Measurements from ENCODE around the gene SLC41A1.
A peak's percentile ranks its signal among the peaks of the same experiment; 100 is the strongest.

The SLC41A1 gene

GRCh38 chr1:205750138-205751035 lies 62.6 kb downstream of the SLC41A1 start, which contains the start of gene NUCKS1:
TSS of gene NUCKS1 (minus strand) at chr1:205750182. CDS start at chr1:205749973, 209 bp downstream.
- DNase-seq: peak; percentile 97 to 99 (median 98)

- DNase-seq: peak; percentile 96 to 99 (median 96)
Observed at GRCh38 chr1:205749234-205750137, 63.5 kb downstream of the SLC41A1 start.

GRCh38 chr1:205748403-205749233 lies 64.4 kb downstream of the SLC41A1 start:
- DNase-seq: peak; percentile 82 to 84 (median 83)

- no peak for DNase-seq
Observed at GRCh38 chr1:205746757-205747412, 66.1 kb downstream of the SLC41A1 start.

GRCh38 chr1:205744403-205744802 lies 68.6 kb downstream of the SLC41A1 start:
- no peak for DNase-seq

- DNase-seq: no peak
Observed at GRCh38 chr1:205743977-205744376, 69.0 kb downstream of the SLC41A1 start.

- DNase-seq: no peak
Observed at GRCh38 chr1:205741681-205742080, 71.3 kb downstream of the SLC41A1 start.

- DNase-seq: no peak
Observed at GRCh38 chr1:205739348-205740160, 73.4 kb downstream of the SLC41A1 start.
